GM18909 (cell line): ENCODE measurements around the gene SMO.
A peak's percentile ranks its signal among the peaks of the same experiment; 100 is the strongest.

Experiments
- ATAC-seq: cut with Tn5 transposase; IDR thresholded peaks from one replicate; pipeline ENCODE4 v1.9.1; 2021; ENCODE audit warnings: mild to moderate bottlenecking; ENCODE audit not compliant: unreplicated experiment, poor library complexity

The SMO gene

DNA sequence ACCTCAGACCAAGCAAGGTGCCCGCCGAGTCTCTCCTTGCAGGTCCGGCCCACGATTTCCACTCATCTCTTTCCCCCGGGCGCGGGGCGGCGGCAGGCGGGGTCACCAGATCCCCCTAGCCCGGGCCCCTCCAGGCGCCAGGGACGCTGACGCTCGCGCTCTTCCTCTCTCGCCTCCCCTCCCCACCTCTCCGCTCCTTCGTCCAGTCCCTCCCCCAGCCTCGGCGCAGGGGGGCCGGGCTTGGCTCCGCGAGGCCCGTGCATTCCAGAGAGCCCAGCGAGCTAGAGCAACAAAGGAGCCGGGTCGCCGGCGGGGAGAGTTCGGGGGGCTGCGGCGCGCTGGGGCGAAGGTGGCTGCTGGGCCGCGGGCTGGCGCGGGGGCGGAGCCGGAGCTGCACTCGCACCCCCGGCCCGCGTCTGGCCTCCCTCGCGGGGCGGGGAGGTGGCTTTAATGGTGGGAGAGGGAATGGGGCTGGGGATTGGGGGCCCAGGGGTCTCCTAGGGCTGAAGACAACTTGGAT is at the start of gene SMO:
TSS of gene SMO (plus strand) at position 262 of the 520 bp plus-strand sequence. CDS start 519 bp downstream, outside the sequence.
- no peak for ATAC-seq

DNA sequence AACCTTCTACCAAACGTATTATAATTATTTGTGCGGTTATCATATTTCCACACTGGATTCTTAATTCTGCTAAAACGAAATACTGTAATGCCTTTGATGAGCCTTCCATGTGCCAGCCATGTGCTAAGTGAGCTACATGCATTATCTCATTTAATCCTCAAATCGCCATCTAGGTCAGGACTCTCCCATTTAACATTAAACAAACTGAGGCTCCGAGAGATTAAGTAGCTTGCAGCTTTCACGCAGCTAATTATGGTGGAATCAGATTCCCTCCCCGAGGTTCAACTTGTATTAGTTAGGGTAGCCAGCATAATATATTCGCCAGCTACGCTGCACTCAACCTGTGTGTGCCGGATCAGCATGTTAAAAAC is 44.7 kb upstream of the SMO start:
- no peak for ATAC-seq

DNA sequence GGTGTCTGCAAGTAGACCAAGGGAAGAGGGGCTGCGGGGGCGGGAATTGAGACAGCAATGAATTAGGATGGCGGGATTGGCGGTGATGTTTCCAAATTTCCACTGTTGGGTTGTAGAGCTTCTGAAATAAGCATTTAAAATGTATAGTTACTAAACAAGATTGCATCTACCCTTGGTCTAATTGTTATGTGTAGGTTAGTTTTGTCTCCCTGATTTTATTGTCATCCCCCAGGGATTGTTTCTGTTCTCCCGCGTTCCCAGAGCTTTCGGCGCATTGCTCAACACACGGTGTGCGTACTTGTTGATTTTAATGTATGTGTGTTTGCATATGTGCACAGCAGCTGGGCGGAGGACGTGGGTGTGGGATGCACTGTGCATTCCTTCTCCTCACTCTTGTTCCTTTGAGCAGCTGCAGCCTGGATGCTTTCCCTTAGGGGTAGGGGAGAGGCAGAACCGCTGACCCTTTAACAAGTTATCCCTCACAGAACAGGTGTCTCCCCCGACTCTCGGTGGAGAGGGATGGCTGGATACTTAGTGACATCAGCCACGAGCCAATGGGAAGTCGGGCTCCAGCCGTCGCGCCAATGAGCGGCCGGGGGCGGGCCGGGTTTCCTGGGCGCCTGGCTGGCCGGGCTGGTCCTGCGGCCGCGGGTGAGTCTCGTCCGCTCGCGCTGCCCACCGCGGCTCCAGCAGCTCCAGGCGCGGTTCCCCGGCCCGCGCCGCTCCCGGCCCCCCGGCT is 44.2 kb upstream of the SMO start, which contains the start of gene TSPAN33:
TSS of gene TSPAN33 (plus strand) at position 613 of the 739 bp plus-strand sequence. CDS start 274 bp downstream, outside the sequence.
- peak; percentile 77 for ATAC-seq

DNA sequence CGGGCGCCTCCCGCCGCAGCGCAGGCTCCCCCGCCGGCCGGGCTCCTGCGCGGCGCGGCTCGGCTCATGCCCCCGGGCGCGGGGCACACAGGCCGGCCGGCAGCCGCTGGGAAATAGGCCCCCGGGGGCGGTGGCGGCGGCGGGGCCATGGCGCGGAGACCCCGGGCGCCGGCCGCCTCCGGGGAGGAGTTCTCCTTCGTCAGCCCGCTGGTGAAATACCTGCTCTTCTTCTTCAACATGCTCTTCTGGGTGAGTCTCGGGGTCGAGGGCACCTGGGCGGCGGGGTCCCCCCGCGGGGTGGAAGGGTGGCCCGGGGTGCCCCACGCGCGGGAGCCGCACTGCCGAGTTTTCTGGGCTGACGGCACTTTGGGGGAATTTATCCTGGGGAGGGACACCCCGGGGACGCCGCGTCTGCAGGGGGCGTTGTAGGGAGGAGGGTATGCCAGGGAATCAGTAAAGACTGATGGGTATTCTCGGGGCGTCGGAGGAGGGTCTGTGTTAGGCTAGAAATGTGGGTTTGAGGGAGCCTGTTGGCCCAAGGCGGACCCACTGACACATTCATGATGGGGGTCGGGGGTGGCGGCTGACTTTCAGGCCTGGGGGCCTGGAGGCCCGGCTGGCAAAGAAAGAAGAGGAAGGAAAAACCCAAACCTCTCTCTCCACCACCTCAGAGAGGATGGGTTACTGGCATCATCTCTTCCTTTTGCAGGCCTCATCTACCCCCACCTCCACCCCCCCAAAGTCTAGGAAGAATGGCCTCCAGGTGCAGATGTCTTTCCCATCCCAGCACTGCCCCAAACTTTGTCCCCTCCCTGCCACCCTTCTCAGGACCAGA is 43.4 kb upstream of the SMO start:
- peak; percentile 6 for ATAC-seq

GRCh38 chr7:129146237-129146979 is 42.0 kb upstream of the SMO start:
- peak; percentile 71 for ATAC-seq

GRCh38 chr7:129147731-129148130 is 40.7 kb upstream of the SMO start:
- no peak for ATAC-seq

GRCh38 chr7:129149511-129149910 is 38.9 kb upstream of the SMO start:
- ATAC-seq = no peak

DNA sequence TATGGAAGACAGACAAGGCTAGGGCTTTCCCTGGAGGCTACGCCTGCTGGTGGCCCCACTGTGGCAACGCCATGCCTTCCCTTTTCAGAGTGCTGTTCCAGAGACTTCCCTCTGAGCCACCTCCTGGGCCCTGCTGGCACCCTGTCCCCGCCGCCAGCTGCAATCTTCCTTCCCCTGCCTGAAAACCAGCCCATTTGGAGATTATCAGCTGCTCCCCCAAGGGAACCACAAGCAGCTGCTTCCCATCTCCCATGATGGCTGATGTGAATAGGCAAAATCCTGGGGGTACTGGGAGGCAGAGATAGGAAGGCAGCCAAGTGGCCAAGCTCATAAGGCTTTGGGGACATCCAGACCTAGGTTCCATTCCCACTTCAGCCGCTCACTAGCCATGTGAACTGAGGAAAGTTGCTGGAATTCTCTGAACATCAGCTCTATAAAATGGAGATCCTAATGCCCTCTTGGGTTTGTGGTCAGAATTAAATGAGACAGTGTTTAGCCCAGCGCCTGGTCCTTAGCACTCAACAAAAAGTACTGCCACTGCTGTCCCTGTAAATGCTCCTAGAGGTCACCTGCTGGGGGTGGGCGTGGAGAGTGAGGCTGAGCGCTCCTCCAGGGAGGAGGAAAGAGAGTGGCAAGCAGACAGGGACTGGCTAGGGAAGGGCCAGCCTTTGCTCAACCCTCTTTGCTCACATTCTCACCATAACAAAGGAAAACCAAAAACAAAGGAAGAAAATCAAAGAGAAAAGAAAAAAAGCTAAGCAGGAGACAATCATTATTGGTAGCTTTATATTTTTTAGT is 38.0 kb upstream of the SMO start:
- no peak for ATAC-seq

DNA sequence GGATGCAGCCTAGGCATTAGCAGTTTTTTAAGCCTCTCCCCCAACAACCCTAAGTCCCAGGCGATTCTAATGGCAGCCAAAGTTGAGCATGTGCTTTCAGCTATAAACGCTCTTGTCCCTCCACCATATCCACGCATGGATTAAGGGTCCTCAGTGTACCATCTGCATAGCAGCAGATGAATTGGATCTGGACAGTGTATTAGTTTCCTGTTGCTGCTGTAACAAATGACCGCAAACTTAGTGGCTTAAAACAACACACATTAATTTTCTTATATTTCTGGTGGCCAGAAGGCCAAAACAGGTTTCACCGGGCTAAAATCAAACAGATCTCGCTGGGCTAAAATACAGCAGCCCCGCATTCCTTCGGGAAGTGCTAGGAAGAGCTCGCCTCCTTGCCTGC is 30.8 kb upstream of the SMO start:
- ATAC-seq = no peak

- ATAC-seq = no peak
Measured at GRCh38 chr7:129159539-129159938, 28.9 kb upstream of the SMO start.

GRCh38 chr7:129160161-129160905 is 28.1 kb upstream of the SMO start:
- no peak for ATAC-seq

- ATAC-seq = no peak
Measured at GRCh38 chr7:129161524-129162225, 26.8 kb upstream of the SMO start.

- ATAC-seq = no peak
Measured at GRCh38 chr7:129162732-129163131, 25.7 kb upstream of the SMO start.

- ATAC-seq = no peak
Measured at GRCh38 chr7:129163875-129164544, 24.4 kb upstream of the SMO start.

- ATAC-seq = peak; percentile 48
Measured at GRCh38 chr7:129166745-129167144, 21.7 kb upstream of the SMO start.

- ATAC-seq = no peak
Measured at GRCh38 chr7:129167817-129168216, 20.6 kb upstream of the SMO start.

GRCh38 chr7:129168231-129169021 is 20.0 kb upstream of the SMO start:
- no peak for ATAC-seq
